GM12873 (cell line): Measurements from ENCODE around the gene REV3L.

Experiments
- CTCF ChIP-seq: IDR thresholded peaks from 2 replicates; pipeline ENCODE4 v1.5.1; 2012; ENCODE audit warnings: low read depth, mild to moderate bottlenecking, moderate library complexity, low read length, control low read depth; ENCODE audit not compliant: insufficient read depth; ENCODE audit errors: missing control alignments

The REV3L gene

GRCh38 chr6:111503194-111503593 is 20.2 kb upstream of the REV3L start:
- TF ChIP-seq CTCF = no peak

- TF ChIP-seq CTCF = no peak
These were observed 19.1 kb upstream of the REV3L start for GRCh38 chr6:111502154-111502553.

- TF ChIP-seq CTCF = no peak
These were observed 16.3 kb upstream of the REV3L start for GRCh38 chr6:111499269-111499793.

- TF ChIP-seq CTCF = no peak
These were observed 12.1 kb upstream of the REV3L start for GRCh38 chr6:111494951-111495635.

- TF ChIP-seq CTCF = no peak
These were observed 9.5 kb upstream of the REV3L start for GRCh38 chr6:111492499-111492898.

- TF ChIP-seq CTCF = no peak
These were observed 7.0 kb upstream of the REV3L start for GRCh38 chr6:111490067-111490466.

- TF ChIP-seq CTCF = no peak
These were observed 4.6 kb upstream of the REV3L start for GRCh38 chr6:111487661-111488060.
